HG02970 (cell line): ENCODE measurements around the gene SPRR2A.
"Not testable (repeated sequence)": the region's sequence is repeated elsewhere in the genome, so short reads cannot be mapped to it uniquely, and the experiment has no call there.

Experiments
- ATAC-seq: cut with Tn5 transposase; IDR thresholded peaks from one replicate; pipeline ENCODE4 v1.9.1; 2021; ENCODE audit warnings: mild to moderate bottlenecking, moderate library complexity, moderate number of reproducible peaks; ENCODE audit not compliant: unreplicated experiment, low FRiP score

The SPRR2A gene

GRCh38 chr1:153057375-153057774 is at the start of gene SPRR2A:
TSS of gene SPRR2A (minus strand) at chr1:153057512. CDS start at chr1:153056735, 777 bp downstream.
- no peak for ATAC-seq

DNA sequence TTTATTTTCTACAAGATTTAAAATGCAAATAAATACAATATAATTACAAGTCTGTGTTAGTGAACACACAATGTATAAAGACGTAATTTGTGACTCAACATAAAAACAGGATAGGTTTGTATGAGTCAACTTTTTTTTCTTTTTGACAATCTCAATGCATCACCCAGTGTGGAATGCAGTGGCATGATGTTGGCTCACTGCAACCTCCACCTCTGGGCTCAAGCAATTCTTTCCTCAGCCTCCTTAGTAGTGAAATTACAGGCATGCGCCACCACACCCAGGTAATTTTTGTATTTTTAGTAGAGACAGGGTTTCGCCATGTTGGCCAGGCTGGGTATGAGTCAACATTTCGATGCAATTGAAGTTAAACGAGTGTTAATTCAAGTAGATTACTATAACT is 42.9 kb upstream of the SPRR2A start:
- ATAC-seq, result no peak

GRCh38 chr1:153099461-153100045 is 42.2 kb upstream of the SPRR2A start:
- no peak for ATAC-seq

DNA sequence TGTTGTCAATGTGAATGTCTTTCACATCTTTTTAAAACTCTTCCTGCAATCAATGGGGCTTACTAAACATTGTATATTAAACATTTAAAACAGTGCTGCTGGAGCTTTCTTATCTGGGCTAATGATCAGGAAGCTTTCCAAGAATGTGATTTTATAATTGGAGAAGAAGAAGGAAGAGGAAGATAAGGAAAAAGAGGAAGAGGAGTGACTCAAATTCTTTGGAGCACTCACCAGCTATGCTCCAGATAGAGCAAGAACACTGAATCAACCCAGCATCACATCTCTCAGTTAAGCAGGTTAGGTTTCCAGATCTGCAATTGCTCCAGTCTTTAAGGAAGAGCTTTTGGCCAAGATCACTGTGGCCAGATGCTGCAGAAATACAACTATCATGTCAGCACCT is 38.5 kb upstream of the SPRR2A start:
- ATAC-seq, result no peak

DNA sequence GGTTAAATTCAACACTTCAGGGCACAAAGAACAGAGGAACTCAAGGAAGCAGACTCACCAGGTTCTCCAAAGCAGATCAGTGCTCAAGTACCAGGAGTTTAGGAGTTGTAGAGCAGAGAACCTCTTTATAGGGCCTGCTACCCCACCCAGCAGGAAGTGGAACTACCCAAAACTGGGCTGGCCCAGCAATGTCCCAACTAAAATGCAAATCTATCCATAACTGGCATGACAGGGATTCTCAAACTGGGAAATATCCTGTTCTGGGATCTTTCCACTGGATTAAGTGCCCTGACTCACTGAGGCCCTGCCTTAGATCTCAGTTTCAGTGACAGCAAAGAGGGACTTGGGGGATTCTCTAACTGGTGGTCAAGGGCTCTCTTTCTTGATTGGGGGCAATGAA is 37.1 kb upstream of the SPRR2A start, which contains the start of gene SPRR2E:
Gene SPRR2E, minus strand, starts transcription at position 101 of the 400 bp plus-strand sequence. CDS start 775 bp downstream, outside the sequence.
- ATAC-seq, result no peak

GRCh38 chr1:153087652-153088051 is 30.3 kb upstream of the SPRR2A start:
- no peak for ATAC-seq

GRCh38 chr1:153081736-153082135 is 24.4 kb upstream of the SPRR2A start:
- ATAC-seq, result no peak

DNA sequence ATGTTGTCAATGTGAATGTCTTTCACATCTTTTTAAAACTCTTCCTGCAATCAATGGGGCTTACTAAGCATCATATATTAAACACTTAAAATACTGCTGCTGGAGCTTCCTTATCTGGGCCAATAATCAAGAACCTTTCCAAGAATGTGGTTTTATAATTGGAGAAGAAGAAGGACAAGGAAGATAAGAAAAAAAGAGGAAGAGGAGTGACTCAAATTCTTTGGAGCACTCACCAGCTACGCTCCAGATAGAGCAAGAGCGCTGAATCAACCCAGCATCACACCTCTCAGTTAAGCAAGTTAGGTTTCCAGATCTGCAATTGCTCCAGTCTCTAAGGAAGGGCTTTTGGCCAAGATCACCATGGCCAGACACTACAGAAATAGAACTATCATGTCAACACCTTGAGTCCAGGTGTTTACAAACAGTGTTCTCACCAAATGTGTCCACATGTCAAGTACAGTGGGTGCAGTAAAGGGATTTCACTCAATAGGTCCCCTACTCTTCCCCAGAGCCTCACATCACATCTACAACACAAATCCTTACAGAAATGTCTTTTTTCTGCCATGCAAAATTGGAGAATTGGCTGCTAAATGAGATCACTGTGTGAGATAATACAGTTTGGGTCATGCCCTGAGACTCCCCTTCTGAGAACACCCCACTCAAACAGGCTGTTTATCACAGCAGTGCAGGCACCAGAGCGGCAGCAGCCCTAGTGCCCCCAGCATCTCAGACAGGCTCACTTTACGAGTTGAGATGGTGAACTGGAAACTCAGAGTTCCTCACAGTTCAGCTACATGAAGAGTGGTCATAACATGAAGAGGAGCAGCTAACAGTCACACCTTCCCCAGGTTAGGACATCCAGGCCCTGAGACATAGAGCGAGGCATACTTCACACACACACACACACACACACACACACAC is 15.8 kb upstream of the SPRR2A start:
- ATAC-seq, result no peak

- no peak for ATAC-seq
Measured at GRCh38 chr1:153071511-153071910, 14.2 kb upstream of the SPRR2A start, which contains the start of gene SPRR2B. TSS of gene SPRR2B (minus strand) at chr1:153071611. CDS start at chr1:153070839, 772 bp downstream.

- ATAC-seq, result no peak
Measured at GRCh38 chr1:153070243-153070642, 12.9 kb upstream of the SPRR2A start.

- no peak for ATAC-seq
Measured at GRCh38 chr1:153058826-153059784, 1.8 kb upstream of the SPRR2A start.

DNA sequence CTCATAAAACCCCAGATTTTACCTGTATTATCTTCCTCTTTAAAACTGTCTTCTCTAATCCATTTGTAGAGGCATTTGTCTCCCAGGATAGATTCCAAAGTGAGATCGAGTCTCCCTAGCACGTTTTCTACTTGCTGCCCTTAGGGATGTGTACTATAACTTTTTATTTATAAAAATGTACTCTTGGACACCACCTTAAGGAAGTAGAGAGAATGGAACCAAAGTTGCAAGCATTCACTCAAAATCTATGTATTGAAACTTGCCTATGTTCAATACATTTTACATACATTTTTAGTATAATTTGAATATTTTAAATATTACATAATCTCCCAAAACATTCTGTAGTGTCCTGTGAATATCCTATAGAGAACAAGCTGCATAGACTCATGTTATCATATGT is 842 bp upstream of the SPRR2A start:
- ATAC-seq, result no peak

GRCh38 chr1:153056111-153056510 is 1.2 kb downstream of the SPRR2A start:
- not testable (repeated sequence) for ATAC-seq

- ATAC-seq, result no peak
Measured at GRCh38 chr1:153049211-153049610, 8.1 kb downstream of the SPRR2A start.

DNA sequence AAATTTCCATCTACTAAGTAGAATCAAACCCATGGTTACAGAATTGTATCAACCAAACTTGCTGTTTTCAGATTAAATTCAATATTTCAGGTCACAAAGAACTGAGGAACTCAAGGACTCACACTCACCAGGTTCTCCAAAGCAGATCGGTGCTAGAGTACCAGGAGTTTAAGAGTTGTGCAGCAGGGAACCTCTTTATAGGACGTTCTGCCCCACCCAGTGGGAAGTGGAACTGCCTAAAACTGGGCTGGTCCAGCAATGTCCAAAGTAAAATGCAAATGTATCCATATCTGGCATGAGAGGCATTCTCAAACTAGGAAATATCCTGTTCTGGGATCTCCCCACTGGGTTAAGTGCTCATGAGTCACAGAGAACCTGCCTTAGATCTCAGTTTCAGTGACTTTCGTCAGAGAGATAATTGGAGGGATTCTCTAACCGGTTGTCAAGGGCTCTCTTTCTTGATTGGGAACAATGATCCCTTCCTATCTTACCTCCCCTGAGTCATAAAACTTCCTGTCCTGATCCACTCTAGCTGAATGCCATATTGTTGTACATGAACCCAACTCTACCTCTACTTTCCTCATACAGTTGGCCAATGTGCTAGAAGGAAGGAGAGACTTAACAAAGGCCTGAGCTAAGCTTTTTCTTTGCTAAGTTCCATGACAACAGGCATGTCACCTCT is 16.2 kb downstream of the SPRR2A start, which contains the start of gene SPRR2D:
Gene SPRR2D, minus strand, starts transcription at position 171 of the 682 bp plus-strand sequence. CDS start 774 bp downstream, outside the sequence.
- no peak for ATAC-seq

- ATAC-seq, result no peak
Measured at GRCh38 chr1:153035211-153035610, 22.1 kb downstream of the SPRR2A start.

GRCh38 chr1:153032677-153033308 is 24.5 kb downstream of the SPRR2A start:
- no peak for ATAC-seq

DNA sequence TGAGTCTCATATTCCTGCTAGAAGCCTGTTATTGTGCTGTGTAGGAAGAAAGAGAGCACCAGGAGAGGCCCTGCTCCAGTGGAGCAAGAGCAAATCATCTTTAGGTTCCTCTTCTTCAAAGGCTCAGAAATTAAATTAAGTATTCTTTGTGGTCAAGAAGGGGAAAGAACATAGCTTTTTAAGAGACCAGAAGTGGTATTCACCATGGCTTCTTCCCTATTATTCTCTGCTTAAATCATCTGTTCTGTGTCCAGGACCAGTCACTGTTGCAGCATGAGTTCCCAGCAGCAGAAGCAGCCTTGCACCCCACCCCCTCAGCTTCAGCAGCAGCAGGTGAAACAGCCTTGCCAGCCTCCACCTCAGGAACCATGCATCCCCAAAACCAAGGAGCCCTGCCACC is 25.2 kb downstream of the SPRR2A start:
- no peak for ATAC-seq

DNA sequence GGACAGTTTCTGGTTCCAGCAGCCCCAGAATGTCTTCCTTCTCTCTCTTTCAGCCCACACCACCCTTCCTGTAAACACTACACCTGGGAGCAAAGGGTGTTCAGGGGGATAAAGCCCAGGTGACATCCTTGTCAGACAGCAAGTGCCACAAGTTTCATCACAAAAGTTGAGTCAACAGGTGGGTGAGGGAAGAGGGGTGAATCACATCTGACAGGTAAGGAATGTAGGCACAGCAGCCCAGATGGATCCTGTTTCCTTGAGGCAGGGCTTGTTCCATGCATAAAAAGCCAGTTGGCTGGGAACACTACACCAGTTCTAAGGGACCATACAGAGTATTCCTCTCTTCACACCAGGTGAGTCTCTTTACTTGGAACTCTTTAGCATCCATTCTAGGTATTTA is 26.4 kb downstream of the SPRR2A start, which contains the start of gene SPRR1B:
Gene SPRR1B, plus strand, starts transcription at position 309 of the 400 bp plus-strand sequence. CDS start 1,143 bp downstream, outside the sequence.
- ATAC-seq, result no peak
